Duodenal mucosa (tissue), 2 donors: ENCODE data around the gene LILRA5.
"Not testable (repeated sequence)": the region's sequence is repeated elsewhere in the genome, so short reads cannot be mapped to it uniquely, and the experiment has no call there.

ENCODE experiments used
- H3K27ac ChIP-seq: one replicate; pipeline ENCODE4 v1.7.0; 2013; ENCODE audit warnings: low read depth, low read length
- H3K27me3 ChIP-seq, 2 donors: one replicate each; pipeline ENCODE4 v1.7.0; 2013; ENCODE audit warnings: low read length in 2 of 2, control low read depth in 1 of 2; ENCODE audit not compliant: insufficient read depth in 2 of 2, control insufficient read depth in 1 of 2
- H3K36me3 ChIP-seq, 2 donors: one replicate each; pipeline ENCODE4 v1.7.0; 2013; ENCODE audit warnings: low read length in 2 of 2, control low read depth in 1 of 2; ENCODE audit not compliant: insufficient read depth in 2 of 2, control insufficient read depth in 1 of 2
- H3K4me1 ChIP-seq, 2 donors: one replicate each; pipeline ENCODE4 v1.7.0; 2013; ENCODE audit warnings: low read length in 2 of 2, control low read depth in 1 of 2; ENCODE audit not compliant: insufficient read depth in 2 of 2, control insufficient read depth in 1 of 2
- H3K4me3 ChIP-seq, 2 donors: one replicate each; pipeline ENCODE4 v1.7.0; 2013; ENCODE audit warnings: low read length in 2 of 2, low read depth in 1 of 2
- H3K9ac ChIP-seq, 2 donors: one replicate each; pipeline ENCODE4 v1.7.0; 2013; ENCODE audit warnings: low read length in 2 of 2, low read depth in 1 of 2
- H3K9me3 ChIP-seq, 2 donors: one replicate each; pipeline ENCODE4 v1.7.0; 2013; ENCODE audit warnings: low read length in 2 of 2, control low read depth in 1 of 2; ENCODE audit not compliant: control insufficient read depth in 1 of 2

Gene LILRA5

GRCh38 chr19:54287456-54287855, 25.5 kb downstream of the LILRA5 start:
- H3K36me3 ChIP-seq, result no peaks in the 10 kb centered on the region
- no peaks in the 10 kb centered on the region for H3K27me3 ChIP-seq
- H3K27ac ChIP-seq, result no peak overlapping the region
- no peaks in the 10 kb centered on the region for H3K4me1 ChIP-seq
- no peak overlapping the region for H3K9ac ChIP-seq
- H3K4me3 ChIP-seq, result no peak overlapping the region
- no peaks in the 10 kb centered on the region for H3K9me3 ChIP-seq

GRCh38 chr19:54286283-54286682, 26.7 kb downstream of the LILRA5 start:
- H3K9me3 ChIP-seq, H3K27me3 ChIP-seq, H3K4me1 ChIP-seq, H3K4me3 ChIP-seq, H3K36me3 ChIP-seq, H3K9ac ChIP-seq, H3K27ac ChIP-seq: not testable (repeated sequence)

- H3K4me3 ChIP-seq, H3K4me1 ChIP-seq, H3K9me3 ChIP-seq, H3K27me3 ChIP-seq, H3K36me3 ChIP-seq, H3K9ac ChIP-seq, H3K27ac ChIP-seq: not testable (repeated sequence)
Observed at GRCh38 chr19:54285427-54286056, 27.4 kb downstream of the LILRA5 start.

- H3K9me3 ChIP-seq, result no peaks in the 10 kb centered on the region
- no peak overlapping the region for H3K4me3 ChIP-seq
- H3K36me3 ChIP-seq, result no peaks in the 10 kb centered on the region
- H3K27me3 ChIP-seq, result no peaks in the 10 kb centered on the region
- no peaks in the 10 kb centered on the region for H3K4me1 ChIP-seq
- no peak overlapping the region for H3K27ac ChIP-seq
- H3K9ac ChIP-seq, result no peak overlapping the region
Observed at GRCh38 chr19:54282686-54283470, 30.1 kb downstream of the LILRA5 start.

GRCh38 chr19:54281729-54282075, 31.3 kb downstream of the LILRA5 start:
- not testable (repeated sequence) for H3K9ac ChIP-seq, H3K9me3 ChIP-seq, H3K27me3 ChIP-seq, H3K4me1 ChIP-seq, H3K4me3 ChIP-seq, H3K36me3 ChIP-seq, H3K27ac ChIP-seq

GRCh38 chr19:54281007-54281728, 31.8 kb downstream of the LILRA5 start, which contains the start of gene LILRB2:
Gene LILRB2, minus strand, starts transcription at chr19:54281110. Its CDS starts 614 bp downstream, at chr19:54280496.
- no peak within 1 kb of the TSS for H3K27ac ChIP-seq
- no peaks in the 10 kb centered on the region for H3K9me3 ChIP-seq
- H3K9ac ChIP-seq, result no peak within 1 kb of the TSS
- H3K27me3 ChIP-seq, result no peaks in the 10 kb centered on the region
- H3K36me3 ChIP-seq, result no peaks in the 10 kb centered on the region
- no peaks in the 10 kb centered on the region for H3K4me1 ChIP-seq
- H3K4me3 ChIP-seq, result peak within 1 kb of the TSS in 1 of 2 donors; percentile 8

GRCh38 chr19:54280441-54280840, 32.5 kb downstream of the LILRA5 start:
- H3K9me3 ChIP-seq, H3K36me3 ChIP-seq, H3K27me3 ChIP-seq, H3K27ac ChIP-seq, H3K9ac ChIP-seq, H3K4me1 ChIP-seq: not testable (repeated sequence)
- H3K4me3 ChIP-seq, result peak overlapping the region in 1 of 2 donors; percentile 8

GRCh38 chr19:54280025-54280424, 32.9 kb downstream of the LILRA5 start:
- H3K9ac ChIP-seq, H3K4me1 ChIP-seq, H3K4me3 ChIP-seq, H3K27me3 ChIP-seq, H3K27ac ChIP-seq, H3K9me3 ChIP-seq, H3K36me3 ChIP-seq: not testable (repeated sequence)

- no peaks in the 10 kb centered on the region for H3K9me3 ChIP-seq
- H3K4me3 ChIP-seq, result no peak overlapping the region
- no peaks in the 10 kb centered on the region for H3K36me3 ChIP-seq
- H3K4me1 ChIP-seq, result no peaks in the 10 kb centered on the region
- H3K9ac ChIP-seq, result no peak overlapping the region
- H3K27me3 ChIP-seq, result no peaks in the 10 kb centered on the region
- H3K27ac ChIP-seq, result no peak overlapping the region
Observed at GRCh38 chr19:54279406-54279962, 33.5 kb downstream of the LILRA5 start.

GRCh38 chr19:54278571-54279195, 34.3 kb downstream of the LILRA5 start:
- H3K9me3 ChIP-seq, H3K27me3 ChIP-seq, H3K9ac ChIP-seq, H3K4me1 ChIP-seq, H3K4me3 ChIP-seq, H3K27ac ChIP-seq, H3K36me3 ChIP-seq: not testable (repeated sequence)
